ENCODE data around the gene DOCK3.
"Not testable (repeated sequence)": the region's sequence is repeated elsewhere in the genome, so short reads cannot be mapped to it uniquely, and the experiment has no call there.

DOCK3 gene

DNA sequence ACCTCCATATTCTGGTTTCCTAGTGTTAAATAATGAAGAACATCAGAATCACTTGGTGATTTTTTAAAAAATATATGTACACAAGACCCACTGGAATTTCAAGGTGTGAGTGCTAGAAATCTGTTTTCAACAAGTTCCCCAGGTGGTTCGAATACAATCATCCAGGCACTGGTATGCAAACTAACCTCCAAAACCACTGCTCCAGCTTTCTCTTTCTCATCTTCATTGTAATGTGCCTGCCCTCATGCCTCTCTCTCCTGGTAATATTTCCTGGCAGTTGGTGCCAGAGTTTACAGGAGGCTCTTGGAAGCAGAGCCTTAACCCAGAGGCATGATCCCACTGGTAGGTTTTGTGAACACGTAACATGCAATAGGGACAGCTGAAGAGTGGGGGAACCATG, 547.2 kb downstream of the DOCK3 start:
- DNase-seq (ENCODE audit: low spot score): no peak

DNA sequence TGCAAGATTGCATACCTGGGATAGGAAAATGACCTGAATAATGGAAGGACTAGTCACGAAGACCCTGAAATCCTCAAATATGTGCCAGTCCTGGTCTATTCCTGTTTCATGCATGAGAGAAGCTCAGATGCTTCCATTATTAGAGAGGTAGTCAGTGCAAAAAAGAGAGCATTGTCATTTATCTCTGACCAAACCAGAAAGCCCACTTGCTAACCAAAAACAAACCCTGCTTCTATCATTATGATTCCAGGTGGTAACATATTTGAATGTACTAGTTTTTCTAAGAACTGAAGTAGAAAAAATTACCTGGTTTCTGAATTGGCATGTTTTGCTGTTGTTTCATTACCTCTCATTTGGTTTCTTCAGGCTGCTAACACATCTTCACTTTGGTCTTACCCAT, 549.6 kb downstream of the DOCK3 start:
- no peak for DNase-seq (ENCODE audit: low spot score)

DNA sequence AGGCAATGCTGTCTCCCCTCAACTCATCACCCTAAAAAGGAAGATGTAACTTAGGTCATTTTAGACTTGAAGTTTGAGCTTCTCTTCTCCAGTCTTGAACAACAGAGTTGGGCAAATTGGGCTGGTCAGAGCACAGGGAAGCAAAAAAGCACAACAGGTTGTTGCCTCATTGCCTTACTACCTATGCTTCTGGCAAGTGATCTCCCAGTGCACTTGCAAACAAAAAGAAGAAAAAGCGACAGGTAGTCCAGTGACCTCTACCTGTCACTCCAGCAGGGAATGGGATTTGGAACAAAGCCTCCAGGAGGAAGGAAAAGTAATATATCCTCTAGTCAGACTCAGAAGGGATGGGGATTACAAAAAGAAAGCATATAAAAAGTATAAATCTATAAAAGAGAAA, 550.1 kb downstream of the DOCK3 start:
- no peak for DNase-seq (ENCODE audit: low spot score)

DNA sequence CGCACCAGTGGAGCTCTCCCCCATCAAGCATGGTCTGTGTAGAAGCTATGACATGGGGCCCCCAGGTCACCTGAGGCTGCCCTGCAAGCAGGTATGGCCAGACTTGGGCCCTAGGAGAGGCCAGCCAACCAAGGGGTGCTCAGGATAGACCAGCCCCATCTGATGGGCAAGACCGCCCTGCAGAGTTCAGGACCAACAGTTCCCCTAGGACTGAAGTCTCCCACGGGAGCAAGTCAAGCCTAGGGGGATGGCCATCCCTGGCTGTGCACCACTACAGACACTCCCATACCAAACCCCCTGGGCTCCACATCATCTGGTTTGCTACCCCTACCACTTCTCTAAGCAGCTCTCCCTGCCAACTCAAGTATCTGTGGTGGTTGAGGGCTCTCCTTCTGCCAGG, 568.2 kb downstream of the DOCK3 start:
- no peak for DNase-seq (ENCODE audit: low spot score)

DNA sequence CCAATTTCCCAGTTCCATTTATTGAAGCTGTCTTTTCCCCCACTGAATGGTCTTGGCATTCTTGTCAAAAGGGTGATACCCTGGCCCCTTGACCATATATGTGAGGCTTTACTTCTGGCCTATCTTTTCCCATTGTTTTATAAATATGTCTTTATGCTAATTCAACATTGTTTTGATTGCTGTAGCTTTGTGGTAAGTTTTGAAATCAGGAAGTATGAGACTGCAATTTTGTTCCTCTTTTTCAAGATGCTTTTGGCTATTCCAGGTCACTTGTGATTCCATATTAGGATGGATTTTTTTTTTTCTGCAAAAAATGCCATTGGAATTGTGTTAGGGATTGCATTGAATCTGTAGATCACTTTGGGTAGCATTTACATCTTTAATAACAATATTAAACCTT, 569.2 kb downstream of the DOCK3 start:
- DNase-seq (ENCODE audit: low spot score): no peak

DNA sequence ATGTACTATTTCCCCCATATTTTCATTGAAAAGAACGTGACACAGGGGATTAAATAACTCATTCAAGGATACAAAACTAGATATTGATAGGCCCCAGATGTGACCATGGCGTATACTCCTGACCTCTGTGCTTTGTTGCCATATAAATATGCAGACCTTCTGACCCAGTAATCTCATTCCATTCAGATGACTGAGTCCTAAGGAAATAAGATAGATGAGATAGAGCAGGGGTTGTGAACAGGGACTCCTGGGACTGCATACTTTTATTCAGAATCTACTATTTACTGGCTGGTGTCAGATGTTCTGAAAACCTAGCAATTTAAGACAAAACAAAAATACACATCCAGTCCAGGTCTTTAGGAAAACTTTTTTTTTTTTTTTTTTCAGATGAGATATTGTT, 571.1 kb downstream of the DOCK3 start:
- DNase-seq (ENCODE audit: low spot score): no peak

DNA sequence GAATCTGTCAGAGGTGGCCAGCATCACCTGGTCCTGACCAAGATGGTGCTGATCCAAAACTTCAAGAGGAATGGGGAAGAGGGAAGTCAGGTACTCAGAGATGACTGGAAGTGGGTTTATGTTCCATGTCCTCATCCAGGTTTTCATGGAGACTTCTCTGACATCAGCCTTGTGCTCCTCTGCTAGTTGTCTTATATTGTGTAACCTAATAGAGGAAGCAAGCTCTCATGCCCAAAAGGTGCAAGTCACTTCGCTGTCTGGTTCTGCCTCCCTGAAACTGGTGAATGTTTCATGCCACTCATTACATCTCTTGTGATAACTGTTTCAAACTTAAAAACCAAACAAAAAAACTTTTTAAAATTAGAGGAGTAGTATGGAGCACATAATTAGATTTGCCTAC, 583.1 kb downstream of the DOCK3 start:
- no peak for DNase-seq (ENCODE audit: low spot score)

DNA sequence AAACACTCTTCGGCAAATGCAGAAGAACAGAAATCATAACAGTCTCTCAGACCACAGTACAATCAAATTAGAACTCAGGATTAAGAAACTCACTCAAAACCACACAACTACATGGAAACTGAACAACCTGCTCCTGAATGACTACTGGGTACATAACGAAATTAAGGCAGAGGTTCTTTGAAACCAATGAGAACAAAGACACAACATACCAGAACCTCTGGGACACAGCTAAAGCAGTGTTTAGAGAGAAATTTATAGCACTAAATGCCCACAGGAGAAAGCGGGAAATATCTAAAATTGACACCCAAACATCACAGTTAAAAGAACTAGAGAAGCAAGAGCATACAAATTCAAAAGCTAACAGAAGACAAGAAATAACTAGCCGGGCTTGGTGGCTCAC, 589.4 kb downstream of the DOCK3 start:
- DNase-seq (ENCODE audit: low spot score): not testable (repeated sequence)

DNA sequence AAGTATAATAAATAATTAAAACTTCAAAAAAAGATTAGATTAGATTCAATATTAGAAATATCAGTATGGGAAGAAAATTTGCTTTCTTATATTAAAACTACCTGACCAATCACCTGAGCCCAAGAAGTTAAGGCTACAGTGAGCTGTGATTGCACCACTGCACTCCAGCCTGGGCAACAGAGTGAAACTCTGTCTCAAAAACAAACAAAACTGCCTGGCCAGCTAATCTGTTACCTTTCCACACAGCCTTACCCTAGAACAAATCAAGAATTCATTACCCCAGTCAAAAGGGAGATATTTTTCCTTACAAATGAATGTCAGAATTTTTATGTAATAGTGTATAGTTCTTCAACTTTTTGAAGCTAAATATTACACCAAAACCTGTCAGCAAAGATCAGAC, 593.4 kb downstream of the DOCK3 start:
- no peak for DNase-seq (ENCODE audit: low spot score)

DNA sequence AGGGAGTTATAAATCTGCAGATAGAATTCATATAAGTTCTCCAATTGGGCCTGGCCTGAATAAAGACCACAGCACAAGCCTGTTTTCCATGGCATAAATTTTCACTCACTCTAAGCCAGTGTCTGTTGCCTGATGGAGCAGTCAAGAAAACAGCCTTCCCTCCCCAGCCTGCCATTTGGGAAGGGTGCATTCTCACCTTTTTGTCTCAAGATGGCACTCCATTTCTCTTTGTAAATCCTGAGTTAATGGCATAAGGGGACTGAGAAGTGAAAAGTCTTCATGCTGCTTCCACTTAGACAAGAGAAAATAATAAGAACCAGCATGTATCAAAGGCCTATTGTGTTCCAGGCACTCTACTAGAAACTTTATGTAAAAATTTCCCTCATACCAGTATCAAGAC, 594.7 kb downstream of the DOCK3 start:
- no peak for DNase-seq (ENCODE audit: low spot score)

DNA sequence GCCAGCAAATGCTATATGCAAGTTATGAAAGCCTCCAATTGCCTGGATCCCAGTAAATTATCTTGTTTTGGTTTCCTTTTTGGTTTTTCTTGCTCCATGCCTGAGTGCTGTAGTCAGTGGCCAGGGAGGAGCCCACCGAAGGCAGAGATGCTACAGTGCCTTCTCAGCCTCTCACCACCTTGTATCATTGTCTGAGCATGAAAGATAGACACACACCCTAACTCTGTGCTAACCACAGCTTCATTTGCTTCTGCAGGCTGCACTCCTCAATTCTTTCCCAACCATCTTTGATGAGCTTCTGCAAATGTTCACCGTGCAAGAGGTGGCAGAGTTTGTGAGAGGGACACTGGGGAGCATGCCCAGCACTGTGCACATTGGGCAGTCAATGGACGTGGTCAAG, 595.8 kb downstream of the DOCK3 start:
- no peak for DNase-seq (ENCODE audit: low spot score)

DNA sequence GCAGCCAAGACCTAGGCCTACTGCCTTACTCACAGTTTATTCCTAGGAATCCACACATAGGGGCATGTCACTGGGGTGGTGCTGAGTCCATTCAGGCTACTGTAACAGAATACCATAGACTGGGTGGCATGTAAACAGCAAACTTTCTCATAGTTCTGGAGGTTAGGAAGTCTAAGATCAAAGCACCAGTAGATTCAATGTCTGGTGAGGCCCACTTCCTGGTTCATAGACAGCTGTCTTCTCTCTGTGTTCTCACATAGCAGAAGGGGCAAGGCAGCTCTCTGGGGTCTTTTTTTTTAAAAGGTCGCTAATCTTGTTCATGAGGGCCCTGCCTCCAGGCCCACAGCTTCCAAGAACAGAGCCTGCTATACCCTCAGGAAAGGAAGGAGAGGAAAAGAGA, 596.4 kb downstream of the DOCK3 start:
- DNase-seq (ENCODE audit: low spot score): no peak

DNA sequence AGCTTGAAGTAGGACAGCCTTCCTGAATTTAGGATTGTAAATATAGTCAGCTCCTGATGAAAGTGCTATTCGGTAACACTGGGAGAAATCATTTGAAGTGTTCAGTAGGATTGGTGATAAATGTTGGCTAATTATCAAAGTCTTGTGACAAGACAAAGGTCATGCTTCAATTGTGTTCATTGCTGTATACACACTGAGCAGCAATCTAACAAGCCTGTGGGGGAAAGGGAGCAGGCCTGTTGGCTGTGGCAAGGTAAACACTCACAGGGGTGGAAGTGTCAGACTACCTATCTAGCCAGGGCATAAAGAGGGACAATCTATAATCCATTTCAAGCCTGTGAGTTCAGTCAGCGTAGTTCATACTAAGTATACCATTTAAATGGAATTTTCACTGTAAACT, 599.3 kb downstream of the DOCK3 start:
- DNase-seq (ENCODE audit: low spot score): no peak

DNA sequence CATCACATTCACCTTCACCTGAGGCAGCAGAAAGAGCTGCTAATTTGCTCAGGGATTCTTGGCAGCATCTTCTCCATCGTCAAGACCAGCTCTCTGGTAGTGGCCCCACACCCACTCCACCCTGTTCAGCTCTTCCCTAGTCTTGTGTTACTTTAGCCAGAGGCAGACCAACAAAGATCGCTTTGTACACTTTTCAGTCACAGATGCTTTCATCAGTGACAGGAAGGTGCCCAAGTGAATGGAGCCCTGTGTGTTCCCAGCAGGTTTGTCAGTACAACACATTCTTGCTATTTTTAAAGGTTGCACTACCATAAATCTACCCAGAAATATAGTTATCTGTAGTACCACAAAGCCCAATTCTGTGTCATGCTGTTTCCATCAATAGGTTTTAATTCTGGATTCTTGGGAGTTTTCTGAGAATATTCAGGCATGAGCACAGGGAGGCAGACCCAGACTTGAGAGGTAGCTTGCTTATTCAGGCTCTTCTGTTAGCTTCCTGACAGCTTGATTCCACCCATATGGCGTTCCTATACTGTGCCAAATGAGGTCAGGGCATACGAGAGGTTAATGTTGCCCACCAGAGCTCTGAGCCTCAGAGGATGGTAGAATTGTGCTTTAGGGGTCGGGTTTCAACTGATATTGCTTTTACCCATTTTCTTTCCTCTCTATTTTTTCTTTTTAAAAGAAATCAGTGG, 600.5 kb downstream of the DOCK3 start:
- no peak for DNase-seq (ENCODE audit: low spot score)

DNA sequence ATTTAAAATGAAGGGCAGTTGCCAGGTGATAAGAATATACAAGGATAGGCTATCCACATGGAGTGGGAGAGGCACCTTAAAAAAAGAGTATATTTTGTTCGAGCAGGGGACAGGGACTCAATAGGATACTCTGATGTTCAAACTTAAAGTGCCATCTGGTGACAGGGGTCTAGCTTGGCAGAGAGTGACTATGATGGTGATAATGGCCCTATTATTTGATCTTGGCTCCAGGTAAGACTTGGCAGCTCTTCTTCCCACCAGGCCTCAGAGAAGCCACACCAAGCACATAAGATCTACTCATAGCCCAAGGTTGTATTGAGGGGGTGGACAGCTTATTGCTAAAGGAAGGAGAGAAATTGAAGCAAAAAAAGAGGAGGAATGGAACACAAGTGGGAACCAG, 601.3 kb downstream of the DOCK3 start:
- no peak for DNase-seq (ENCODE audit: low spot score)

DNA sequence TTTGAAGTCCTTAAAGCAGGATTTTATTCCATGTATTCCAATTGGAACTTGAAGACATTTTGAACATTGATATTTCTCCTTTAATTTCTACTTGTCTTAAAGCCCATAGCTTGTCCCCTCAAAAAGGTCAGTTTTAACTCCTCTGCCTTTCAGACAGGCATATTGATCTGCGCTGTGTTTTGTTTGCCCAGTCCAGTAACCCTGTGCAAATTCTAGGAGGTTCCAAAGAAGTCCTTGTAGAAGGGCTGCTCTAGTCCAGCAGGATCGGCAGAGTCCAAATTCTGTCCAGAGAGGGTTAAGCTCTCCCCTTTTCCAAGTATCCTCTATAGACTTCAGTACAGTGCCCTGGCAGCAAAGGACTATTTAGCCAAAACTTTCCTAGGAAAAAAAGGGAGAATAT, 604.7 kb downstream of the DOCK3 start:
- no peak for DNase-seq (ENCODE audit: low spot score)

DNA sequence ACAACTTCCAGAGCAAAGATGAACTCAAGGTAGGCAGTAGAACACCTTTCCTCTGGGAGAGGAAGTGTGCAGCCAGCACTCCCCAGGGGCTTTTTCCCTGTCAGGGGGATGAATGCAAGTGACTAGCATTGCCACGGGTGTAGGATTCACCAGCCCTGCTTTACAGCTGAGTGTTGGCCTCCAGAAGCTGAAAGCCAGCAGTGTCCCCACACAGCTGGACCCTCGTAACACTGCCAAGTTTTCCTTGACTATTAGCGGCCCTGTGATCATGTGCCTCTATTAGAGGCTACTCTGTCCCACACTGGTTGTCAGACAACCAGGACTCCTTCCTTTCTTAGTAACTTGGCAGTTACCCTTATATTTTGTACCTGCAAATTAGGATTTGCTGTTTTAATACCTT, 605.4 kb downstream of the DOCK3 start:
- no peak for DNase-seq (ENCODE audit: low spot score)

DNA sequence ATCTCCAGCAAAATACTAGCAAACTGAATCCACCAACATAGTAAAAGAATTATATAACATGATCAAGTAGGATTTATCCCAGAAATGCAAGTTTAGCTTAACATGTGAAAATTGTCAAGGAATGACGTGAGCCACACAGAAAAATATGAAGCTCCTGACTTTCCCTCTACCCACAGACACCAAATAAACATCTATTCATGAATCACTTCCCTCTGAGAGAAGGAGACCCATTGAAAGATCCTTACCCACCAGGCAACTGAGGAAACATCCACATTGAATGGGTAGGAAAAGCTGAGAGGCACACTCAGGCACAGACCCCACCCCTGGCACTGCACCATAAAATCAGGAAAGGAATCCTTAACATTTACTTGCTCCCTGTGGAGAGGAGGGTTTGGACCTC, 608.2 kb downstream of the DOCK3 start:
- no peak for DNase-seq (ENCODE audit: low spot score)

DNA sequence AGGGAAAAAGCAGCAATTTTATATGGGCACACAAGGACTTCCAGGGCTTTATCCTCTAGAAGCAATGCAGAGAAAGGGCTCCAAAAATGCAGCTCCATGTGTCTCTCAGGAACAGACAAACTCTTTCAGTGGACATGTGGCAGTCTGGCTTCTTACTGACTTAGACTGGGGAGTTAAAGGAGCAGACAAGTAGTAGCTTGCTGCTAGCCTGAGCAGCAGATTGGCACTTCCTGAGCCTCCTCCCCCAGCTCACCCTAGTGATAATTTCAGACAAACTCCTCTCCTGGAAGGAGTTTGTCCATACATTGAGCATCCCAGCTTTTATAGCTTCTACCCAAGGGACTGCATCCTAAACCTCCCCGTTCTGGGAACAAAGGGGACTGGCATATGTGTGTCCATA, 608.7 kb downstream of the DOCK3 start:
- no peak for DNase-seq (ENCODE audit: low spot score)

DNA sequence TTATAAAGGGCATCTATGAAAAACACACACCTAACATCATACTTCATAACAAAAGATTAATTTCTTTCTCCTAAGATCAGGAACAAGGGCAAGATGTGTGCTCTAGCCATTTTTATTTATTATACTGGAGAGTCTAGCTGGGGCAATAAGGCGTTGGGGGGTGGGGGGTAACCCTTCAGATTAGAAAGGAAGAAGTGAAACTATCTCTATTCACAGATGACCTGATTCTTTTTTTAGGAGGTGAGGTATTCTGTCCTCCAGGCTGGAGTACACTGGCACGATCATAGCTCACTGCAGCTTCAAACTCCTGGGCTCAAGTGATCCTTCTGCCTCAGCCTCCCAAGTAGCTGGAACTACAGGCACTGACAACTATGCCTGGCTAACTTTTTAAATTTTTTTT, 620.9 kb downstream of the DOCK3 start:
- peak; percentile 50 for DNase-seq (ENCODE audit: low spot score)

DNA sequence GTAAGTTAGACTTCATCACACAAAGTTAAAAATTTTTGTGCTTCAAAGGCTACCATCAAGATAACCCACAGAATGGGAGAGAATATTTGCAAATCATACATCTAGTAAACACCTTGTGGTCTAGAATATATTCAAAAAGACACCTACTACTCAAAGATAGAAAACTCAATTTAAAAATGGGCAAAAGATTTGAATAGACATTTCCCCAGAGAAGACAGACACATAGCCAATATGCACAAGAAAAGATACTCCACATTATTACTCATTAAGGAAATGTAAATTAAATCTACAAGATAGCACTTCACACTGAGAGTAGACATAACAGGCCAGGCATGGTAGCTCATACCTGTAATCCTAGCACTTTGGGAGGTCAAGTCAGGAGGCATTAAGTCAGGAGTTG, 622.6 kb downstream of the DOCK3 start:
- no peak for DNase-seq (ENCODE audit: low spot score)

DNA sequence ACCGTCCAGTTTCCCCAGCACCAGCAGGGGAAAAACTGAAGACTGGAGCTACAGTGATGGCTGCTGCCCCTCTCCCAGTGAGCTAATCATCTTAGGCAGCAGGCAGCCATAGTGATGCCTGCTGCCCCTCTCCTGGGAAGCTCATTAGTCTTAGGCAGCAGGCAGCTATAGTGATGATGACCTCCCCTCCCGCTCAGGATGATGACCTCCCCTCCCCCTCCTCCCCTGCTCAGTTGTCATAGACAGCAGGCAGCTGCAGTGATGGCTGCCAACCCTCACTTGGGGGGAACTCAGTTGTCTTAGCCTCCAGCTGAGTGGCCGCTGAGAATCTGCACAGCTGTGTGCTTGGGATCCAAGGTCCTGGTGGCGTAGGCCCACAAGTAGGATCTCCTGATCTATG, 629.5 kb downstream of the DOCK3 start:
- DNase-seq (ENCODE audit: low spot score): no peak

DNA sequence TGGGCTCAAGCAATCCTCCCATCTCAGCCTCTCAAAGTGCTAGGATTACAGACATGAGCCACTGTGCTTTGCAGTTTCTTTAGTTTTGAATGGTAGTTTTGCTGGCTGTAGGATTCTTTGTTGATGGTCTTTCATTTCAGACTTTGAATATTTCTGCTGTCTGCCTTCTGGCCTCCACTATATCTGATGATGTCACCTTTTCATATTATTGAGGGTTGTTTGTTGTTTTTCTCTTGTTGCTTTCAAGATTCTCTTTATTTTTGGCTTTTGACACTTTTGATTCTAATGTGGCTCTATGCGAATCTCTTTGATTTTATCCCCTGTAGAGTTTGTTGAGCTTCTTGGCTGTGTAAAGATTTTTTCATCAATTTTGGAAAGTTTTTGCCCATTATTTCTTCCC, 631.4 kb downstream of the DOCK3 start:
- no peak for DNase-seq (ENCODE audit: low spot score)

DNA sequence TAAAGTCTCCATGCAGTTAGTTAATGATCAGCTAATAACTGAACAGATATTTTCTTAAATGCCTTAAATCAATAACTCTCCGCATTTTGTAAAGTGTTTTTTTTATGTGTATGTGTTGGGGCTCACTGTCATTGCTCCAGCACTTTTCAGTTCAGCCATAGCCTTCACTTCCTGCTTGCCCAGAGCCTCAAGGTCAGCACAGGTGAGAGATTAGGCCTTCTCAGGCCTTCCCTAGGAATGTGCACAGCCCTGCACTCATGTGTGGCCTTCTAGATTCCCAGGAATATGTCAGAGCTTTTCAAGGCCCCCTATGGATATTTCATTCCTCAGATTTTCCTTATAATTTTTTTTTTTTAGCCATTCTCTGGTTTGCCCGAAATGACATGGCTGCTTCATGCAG, 632.7 kb downstream of the DOCK3 start:
- no peak for DNase-seq (ENCODE audit: low spot score)
